ENCODE data around the gene CIBAR2.

CIBAR2 gene

DNA sequence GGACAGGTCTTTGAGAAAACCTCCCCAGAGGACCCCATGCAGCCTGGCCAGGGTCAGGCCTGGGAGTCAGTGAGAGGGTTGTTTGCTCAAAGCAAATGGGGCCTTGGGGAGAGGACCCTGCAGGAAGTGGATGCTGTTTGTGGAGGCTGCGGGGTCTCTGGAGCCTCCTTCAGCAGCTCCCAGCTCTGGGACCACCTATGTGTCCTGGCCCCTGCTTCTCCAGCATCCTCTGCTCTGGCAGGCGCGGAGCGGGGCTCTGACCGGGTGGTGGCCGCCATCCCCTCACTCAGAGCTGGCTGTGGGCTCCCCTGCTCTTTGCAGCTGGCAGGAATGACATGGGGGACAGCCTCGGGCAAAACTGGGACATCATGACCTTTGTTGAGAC lies 29.8 kb upstream of the CIBAR2 start:
- Histone ChIP-seq H3K9ac (no peak overlapping the region), H3K36me3 (ENCODE audit: control insufficient read depth, insufficient read depth, low read length) (no peaks in the 10 kb centered on the region), H3K79me2 (no peaks in the 10 kb centered on the region), H3K27me3 (ENCODE audit: control insufficient read depth, insufficient read depth, low read length) (no peaks in the 10 kb centered on the region), H3K4me2 (ENCODE audit: low read length) (no peak overlapping the region), H2AFZ (no peak overlapping the region), H3K4me3 (ENCODE audit: low read depth, low read length) (no peak overlapping the region), H3K9me3 (ENCODE audit: control insufficient read depth, low read length) (no peaks in the 10 kb centered on the region), H3K27ac (no peak overlapping the region), H3K4me1 (peaks cover 47% of the 10 kb centered on the region)
- TF ChIP-seq, protein P1, sequence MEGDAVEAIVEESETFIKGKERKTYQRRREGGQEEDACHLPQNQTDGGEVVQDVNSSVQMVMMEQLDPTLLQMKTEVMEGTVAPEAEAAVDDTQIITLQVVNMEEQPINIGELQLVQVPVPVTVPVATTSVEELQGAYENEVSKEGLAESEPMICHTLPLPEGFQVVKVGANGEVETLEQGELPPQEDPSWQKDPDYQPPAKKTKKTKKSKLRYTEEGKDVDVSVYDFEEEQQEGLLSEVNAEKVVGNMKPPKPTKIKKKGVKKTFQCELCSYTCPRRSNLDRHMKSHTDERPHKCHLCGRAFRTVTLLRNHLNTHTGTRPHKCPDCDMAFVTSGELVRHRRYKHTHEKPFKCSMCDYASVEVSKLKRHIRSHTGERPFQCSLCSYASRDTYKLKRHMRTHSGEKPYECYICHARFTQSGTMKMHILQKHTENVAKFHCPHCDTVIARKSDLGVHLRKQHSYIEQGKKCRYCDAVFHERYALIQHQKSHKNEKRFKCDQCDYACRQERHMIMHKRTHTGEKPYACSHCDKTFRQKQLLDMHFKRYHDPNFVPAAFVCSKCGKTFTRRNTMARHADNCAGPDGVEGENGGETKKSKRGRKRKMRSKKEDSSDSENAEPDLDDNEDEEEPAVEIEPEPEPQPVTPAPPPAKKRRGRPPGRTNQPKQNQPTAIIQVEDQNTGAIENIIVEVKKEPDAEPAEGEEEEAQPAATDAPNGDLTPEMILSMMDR (IDR thresholded peaks at IDR 0.05) = no peak

DNA sequence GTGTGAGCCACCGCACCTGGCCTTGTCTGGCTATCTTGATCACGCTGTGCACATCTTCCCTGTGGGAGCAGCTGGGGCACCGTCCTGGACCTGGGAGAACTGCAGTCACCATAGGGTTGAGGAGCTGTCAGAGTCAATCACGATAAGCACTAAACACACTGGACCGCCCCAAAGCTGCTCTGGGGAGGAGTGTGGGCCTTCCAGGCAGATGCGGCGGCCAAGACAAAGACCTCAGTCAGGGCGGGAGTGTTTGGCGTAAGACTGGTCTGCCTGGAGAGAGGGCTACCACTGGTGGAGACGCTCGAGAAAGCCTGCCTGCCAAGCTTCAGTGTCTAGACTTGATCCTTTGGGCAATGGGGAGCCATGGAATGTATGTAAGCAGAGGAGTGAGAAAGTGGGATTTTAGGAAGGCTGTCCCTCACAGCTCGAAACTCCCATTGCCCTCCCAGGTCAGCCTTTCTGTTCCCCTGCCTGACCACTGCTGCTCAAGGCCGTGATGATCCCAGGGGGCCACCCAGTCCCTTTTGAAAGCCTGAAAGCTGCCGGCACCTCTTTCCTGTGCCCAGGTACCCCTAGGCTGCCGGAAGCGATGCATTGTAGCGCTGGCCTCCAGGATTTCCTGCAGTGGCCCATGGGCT lies 29.3 kb upstream of the CIBAR2 start:
- Histone ChIP-seq H3K27ac (no peak overlapping the region), H2AFZ (no peak overlapping the region), H3K79me2 (no peaks in the 10 kb centered on the region), H3K9ac (no peak overlapping the region), H3K9me3 (ENCODE audit: control insufficient read depth, low read length) (no peaks in the 10 kb centered on the region), H3K4me2 (ENCODE audit: low read length) (no peak overlapping the region), H3K4me3 (ENCODE audit: low read depth, low read length) (no peak overlapping the region), H3K36me3 (ENCODE audit: control insufficient read depth, insufficient read depth, low read length) (no peaks in the 10 kb centered on the region), H3K27me3 (ENCODE audit: control insufficient read depth, insufficient read depth, low read length) (no peaks in the 10 kb centered on the region), H3K4me1 (peaks cover 47% of the 10 kb centered on the region)
- TF ChIP-seq, protein P1 (IDR thresholded peaks at IDR 0.05) = no peak

DNA sequence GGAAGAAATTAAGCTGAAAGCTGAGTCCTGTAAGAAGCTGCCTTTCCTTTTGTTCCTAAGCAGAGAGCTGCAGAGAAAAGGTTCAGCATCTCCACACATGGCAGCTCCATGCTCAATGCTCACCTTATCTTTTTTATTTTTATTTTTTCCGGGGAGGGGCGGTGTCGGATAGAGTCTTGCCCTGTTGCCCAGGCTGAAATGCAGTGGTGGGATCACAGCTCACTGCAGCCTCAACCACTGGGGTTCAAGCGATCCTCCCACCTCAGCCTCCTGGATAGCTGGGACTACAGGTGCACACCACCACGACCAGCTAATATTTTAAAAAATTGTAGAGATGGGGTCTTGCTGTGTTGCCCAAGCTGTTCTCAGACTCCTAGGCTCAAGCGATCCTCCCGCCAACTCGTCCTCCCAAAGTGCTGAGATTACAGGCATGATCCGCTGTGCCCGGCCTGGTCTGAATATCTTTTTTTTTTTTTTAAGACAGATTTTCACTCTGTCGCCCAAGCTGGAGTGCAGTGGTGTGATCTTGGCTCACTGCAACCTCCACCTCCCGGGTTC lies 28.3 kb upstream of the CIBAR2 start:
- H3K27me3 ChIP-seq (ENCODE audit: control insufficient read depth, insufficient read depth, low read length) = no peaks in the 10 kb centered on the region
- no peak overlapping the region for H2AFZ ChIP-seq
- H3K27ac ChIP-seq = no peak overlapping the region
- no peak overlapping the region for H3K4me2 ChIP-seq (ENCODE audit: low read length)
- TF ChIP-seq, protein P1 (IDR thresholded peaks at IDR 0.05) = no peak
- H3K9ac ChIP-seq = no peak overlapping the region
- H3K9me3 ChIP-seq (ENCODE audit: control insufficient read depth, low read length) = no peaks in the 10 kb centered on the region
- no peak overlapping the region for H3K4me3 ChIP-seq (ENCODE audit: low read depth, low read length)
- peaks cover 43% of the 10 kb centered on the region for H3K4me1 ChIP-seq
- no peaks in the 10 kb centered on the region for H3K36me3 ChIP-seq (ENCODE audit: control insufficient read depth, insufficient read depth, low read length)
- H3K79me2 ChIP-seq = no peaks in the 10 kb centered on the region

DNA sequence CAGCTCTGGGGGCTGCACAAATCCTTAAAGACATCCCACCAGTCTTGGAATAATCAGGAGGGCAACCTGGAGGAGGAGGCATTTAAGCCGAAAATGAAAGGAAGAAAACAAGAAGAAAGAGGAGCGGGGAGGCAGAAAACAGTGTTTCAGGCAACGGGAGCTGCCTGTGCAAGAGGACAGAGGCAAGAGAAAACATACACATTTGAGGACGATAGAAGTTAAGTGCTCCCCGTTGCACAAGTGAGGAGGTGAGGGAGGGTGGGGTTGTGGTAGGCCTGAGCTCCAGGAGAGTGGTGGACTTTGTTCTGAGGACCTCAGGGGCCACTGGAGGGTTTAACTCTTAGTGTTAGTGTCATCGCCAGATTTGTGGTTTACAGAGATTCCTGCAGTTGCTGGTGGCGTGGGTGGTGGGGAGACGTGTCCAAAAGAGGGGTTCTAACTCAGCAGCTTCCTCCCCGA lies 27.6 kb upstream of the CIBAR2 start:
- Histone ChIP-seq H3K27me3 (ENCODE audit: control insufficient read depth, insufficient read depth, low read length) (no peaks in the 10 kb centered on the region), H3K27ac (no peak overlapping the region), H3K36me3 (ENCODE audit: control insufficient read depth, insufficient read depth, low read length) (no peaks in the 10 kb centered on the region), H3K79me2 (no peaks in the 10 kb centered on the region), H2AFZ (no peak overlapping the region), H3K9me3 (ENCODE audit: control insufficient read depth, low read length) (no peaks in the 10 kb centered on the region), H3K4me2 (ENCODE audit: low read length) (no peak overlapping the region), H3K4me3 (ENCODE audit: low read depth, low read length) (no peak overlapping the region), H3K9ac (no peak overlapping the region), H3K4me1 (peaks cover 37% of the 10 kb centered on the region)
- TF ChIP-seq, protein P1 (IDR thresholded peaks at IDR 0.05) = no peak
